GM12872 (cell line): ENCODE data around the gene TOLLIP.

Experiments used
- TF ChIP-seq, protein P1 (sequence below): IDR thresholded peaks from 3 replicates; pipeline ENCODE4 v1.5.1; 2011; ENCODE audit warnings: low read depth, mild to moderate bottlenecking, low read length, moderate library complexity; ENCODE audit not compliant: insufficient read depth

TOLLIP gene

DNA sequence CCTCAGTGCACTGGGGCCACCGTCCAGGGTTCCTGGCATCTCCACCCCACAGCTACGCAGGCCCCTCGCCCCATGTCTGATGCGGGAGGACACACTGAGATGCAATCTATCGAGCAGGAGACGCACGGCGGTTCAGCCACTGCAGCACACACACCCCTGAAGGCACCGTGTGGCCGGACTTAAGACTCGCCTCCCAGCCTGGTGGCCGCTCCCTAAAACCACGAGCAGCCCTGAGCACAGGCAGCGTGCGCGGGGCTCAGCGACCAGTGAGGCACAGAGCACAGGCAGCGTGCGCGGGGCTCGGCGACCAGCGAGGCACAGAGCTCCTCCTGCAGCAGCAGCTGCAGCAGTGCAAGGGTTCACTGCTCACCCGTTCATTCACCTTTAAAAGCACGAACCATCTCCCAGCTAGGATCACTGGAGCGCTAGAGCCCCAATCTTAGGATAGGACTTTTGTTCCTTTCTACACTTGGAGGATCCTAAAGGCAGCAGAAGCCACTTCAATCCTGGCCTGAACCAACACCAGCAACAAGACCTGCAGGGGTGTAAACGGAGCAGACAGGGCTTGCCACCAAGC is 31.4 kb downstream of the TOLLIP start:
- TF ChIP-seq, protein P1, sequence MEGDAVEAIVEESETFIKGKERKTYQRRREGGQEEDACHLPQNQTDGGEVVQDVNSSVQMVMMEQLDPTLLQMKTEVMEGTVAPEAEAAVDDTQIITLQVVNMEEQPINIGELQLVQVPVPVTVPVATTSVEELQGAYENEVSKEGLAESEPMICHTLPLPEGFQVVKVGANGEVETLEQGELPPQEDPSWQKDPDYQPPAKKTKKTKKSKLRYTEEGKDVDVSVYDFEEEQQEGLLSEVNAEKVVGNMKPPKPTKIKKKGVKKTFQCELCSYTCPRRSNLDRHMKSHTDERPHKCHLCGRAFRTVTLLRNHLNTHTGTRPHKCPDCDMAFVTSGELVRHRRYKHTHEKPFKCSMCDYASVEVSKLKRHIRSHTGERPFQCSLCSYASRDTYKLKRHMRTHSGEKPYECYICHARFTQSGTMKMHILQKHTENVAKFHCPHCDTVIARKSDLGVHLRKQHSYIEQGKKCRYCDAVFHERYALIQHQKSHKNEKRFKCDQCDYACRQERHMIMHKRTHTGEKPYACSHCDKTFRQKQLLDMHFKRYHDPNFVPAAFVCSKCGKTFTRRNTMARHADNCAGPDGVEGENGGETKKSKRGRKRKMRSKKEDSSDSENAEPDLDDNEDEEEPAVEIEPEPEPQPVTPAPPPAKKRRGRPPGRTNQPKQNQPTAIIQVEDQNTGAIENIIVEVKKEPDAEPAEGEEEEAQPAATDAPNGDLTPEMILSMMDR = no peak

DNA sequence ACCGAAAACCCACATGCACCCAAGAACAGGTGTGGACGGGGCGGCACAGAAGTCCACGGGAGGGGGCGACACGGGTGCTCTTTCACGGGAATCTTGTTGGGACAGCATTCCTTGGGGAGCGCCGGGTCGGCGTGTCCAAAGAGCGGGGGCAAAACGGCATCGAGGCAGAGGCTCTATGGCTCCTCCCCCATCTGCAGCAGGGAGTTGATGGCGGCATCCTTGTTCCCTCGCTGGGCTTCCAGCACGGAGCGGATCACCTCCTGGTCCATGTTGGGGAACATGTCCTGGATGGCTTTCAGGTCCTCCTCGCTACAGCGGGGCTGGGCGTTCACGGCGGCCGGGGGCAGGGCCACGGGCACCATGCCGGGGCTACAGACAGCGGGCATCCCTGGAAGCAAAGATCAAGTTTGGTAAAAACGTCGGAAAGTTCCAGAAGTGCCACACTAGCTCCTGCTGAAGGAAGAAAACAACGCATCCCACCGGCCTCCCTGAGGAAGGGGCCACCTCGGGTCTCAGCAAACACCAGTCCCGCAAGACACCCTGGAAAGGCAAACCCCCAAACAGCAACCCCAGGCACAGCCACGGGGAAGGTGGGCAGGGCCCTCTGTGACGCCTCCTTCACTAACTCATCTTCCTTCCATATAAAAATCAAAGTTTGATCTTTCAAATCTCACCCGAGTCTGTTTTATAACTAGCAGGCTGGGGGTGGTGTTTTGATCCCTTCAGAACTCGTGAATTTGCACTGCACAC is 32.4 kb downstream of the TOLLIP start:
- TF ChIP-seq, protein P1 = no peak

DNA sequence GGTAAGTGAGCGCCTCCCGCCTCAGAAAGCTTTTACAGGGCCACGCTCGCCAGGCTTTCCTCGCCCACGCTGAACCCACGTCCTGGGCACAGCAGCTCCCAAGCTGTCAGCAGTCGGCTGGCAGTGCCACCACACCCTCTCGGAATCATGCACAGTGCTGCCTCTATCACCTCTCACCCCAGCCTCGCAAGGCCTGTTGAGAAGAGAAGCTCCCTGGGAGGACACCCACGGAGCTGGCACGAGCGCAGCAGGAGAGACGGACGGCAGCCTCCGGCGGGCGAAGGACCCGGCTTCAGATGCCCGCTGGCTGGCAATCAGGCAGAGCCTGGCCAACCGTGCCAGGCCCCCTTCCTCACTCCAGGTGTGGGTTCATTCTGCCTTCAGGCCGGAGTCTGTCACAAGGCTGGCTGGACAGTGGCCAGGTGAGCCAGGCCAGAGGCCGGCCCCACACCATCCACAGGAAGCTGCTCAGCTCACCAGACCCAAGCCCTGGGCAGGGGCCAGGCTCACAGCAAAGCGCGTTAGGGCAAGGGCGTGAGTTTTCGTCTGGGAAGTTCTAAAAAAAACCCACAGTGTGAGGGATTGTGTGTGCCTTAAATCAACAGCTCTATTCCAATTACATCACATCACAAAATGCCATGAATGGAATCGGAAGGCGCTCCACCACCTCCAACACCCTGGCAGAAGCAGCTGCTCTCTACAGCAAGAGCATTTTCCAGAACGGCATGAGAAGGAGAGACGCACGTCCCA is 33.2 kb downstream of the TOLLIP start:
- TF ChIP-seq, protein P1 = no peak

DNA sequence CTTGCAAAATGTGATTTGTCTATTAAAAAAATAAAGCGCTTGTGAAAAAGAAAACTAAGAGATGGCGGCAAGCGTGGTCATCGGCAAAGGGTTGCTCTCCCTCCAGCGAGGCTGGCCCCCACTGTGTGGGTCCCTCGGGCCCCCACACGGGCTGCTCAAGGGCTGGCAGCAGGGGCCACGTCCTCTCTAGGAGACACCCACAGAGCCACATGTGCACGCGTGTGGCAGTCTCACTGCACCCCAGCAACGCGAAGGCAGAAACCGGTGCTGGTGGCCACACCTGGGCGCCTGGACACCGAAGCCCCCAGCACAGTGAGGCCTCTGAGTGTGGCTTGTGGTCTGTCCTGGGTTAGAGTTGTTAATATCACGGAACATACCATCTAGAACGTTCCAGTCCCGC is 34.4 kb downstream of the TOLLIP start:
- TF ChIP-seq, protein P1 = no peak

DNA sequence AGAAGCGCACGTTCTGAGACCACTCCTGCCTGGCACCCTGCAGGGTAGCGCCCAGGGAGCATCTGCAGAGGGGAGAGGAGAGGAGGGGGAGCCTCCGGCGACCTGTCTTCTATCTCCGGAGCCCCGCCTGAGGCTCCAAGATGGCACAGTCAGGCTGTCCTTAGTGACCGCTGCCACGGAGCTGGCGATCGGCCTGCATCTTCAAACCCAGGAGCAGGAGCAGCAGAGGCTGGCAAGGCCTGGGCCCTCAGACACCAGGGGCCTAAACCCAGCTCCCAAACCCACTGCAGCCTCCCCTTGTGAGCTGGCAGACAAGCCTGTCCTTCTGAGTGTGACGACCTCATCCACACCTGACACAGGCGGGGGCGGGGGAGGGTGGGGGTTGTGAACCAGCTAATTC is 34.9 kb downstream of the TOLLIP start:
- TF ChIP-seq, protein P1 = no peak

DNA sequence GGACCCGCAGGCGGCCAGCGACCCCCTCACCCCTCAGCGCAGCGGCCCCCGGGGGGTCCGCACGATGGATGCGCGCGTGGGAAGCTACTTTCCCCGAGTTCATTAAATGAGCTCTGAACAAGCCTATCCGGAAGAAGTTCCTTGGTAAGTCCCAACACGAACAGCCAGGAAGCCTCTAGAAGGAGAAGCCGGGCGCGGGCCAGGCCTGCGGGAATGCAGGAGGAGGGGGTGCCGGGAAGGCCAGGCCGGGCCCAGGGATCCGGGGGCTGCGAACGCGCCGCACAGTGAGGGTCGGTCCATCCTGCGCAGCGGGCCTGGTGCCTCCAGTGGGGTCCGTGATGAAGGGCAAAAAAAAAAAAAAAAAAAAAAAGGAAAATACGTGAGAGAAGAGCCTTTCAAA is 36.9 kb downstream of the TOLLIP start:
- TF ChIP-seq, protein P1 = no peak

DNA sequence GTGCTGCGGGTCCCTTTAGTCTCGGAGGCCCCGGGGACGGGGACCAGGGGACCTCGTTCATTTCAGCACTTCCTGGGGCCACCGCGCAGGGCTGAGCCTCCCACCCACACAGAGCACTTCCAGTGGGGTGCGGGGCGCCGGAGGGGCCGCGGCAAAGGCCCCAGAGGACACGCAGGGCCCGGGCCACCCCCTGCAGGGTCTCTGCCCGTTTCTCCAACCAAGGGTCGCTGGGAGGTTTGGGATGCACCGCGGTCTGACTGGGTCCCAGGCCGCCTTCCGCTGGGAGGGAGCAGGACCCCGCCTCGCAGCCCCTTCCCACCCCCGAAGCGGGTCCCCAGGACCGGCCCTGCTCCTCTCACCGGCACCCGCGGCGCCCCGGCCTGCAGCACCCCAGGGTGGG is 37.5 kb downstream of the TOLLIP start:
- TF ChIP-seq, protein P1 = no peak
